Suprapubic skin (tissue), 4 donors: ENCODE results near the gene VRK3. TPM values are rescaled to one million over a fixed set of nuclear protein-coding genes. Genes with fewer than 3 reads are reported as not detected.

Experiments used
- DNase-seq, 2 donors: peaks; one replicate each; pipeline ENCODE4 v3.0.0-alpha.2; 2019; ENCODE audit warnings: low spot score in 2 of 2
- H3K27ac ChIP-seq: fragments of 200-600 bp; sonication (generic); one replicate; pipeline ENCODE4 v1.5.1; 2019
- H3K27me3 ChIP-seq: fragments of 200-600 bp; sonication (generic); one replicate; pipeline ENCODE4 v1.5.1; 2019
- H3K36me3 ChIP-seq: fragments of 200-600 bp; sonication (generic); one replicate; pipeline ENCODE4 v1.5.1; 2019
- H3K4me1 ChIP-seq: fragments of 200-600 bp; sonication (generic); one replicate; pipeline ENCODE4 v1.5.1; 2019
- H3K4me3 ChIP-seq: fragments of 200-600 bp; sonication (generic); one replicate; pipeline ENCODE4 v1.5.1; 2019; ENCODE audit warnings: mild to moderate bottlenecking
- H3K9me3 ChIP-seq: fragments of 200-600 bp; sonication (generic); one replicate; pipeline ENCODE4 v1.5.1; 2019
- EP300 ChIP-seq: sonication (generic); formaldehyde crosslinking; IDR thresholded peaks from one replicate; pipeline ENCODE4 v1.6.1; 2017; ENCODE audit warnings: antibody characterized with exemption
- POLR2A ChIP-seq, 2 donors: fragments of 450-650 bp; IDR thresholded peaks; one replicate each; pipeline ENCODE4 v1.6.1; 2017; ENCODE audit warnings: antibody characterized with exemption in 2 of 2, mild to moderate bottlenecking in 2 of 2, moderate library complexity in 2 of 2
- POLR2AphosphoS5 ChIP-seq, 3 donors: sonication (generic); formaldehyde crosslinking; IDR thresholded peaks; one replicate each; pipeline ENCODE4 v1.6.1; 2017; ENCODE audit warnings: antibody characterized with exemption in 3 of 3
- WGBS: methylation state at CpG from one replicate; pipeline ENCODE4 v1.1.5; 2018; 5-methylcytosine and 5-hydroxymethylcytosine counted together
- total RNA-seq, 4 donors: library from RNA; depleted of rRNA; stranded (reverse); fragments of >200 nt; gene quantifications; one replicate each; pipeline ENCODE4 v1.1.0, GENCODE V29; 2016
- TF ChIP-seq, protein P1 (sequence below), 2 donors: fragments of 200-600 bp in 1 of 2; fragments of 450-650 bp in 1 of 2; sonication (generic) in 1 of 2; IDR thresholded peaks; one replicate each; pipeline ENCODE4 v1.5.1; 2016 to 2019; ENCODE audit warnings: antibody characterized with exemption in 2 of 2, mild to moderate bottlenecking in 1 of 2, moderate library complexity in 1 of 2

The VRK3 gene
- total RNA-seq, 4 donors from 2014 or later, result 21.8 to 53.6 (median 35.8) TPM

DNA sequence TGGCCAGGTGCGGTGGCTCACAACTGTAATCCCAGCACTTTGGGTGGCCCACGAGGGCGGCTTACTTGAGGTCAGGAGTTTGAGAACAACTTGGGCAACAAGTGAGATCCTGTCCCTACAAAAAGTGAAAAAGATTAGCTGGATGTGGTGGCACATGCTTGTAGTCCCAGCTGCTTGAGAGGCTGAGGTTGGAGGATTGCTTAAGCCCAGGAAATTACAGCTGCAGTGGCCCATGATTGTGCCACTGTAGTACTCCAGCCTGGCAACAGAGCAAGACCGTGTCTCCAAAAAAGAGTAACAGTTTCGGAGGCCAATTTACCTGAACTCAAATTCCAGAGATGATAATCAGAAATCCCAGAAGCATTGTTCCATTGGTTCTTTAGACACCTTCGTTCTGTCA, 5.1 kb upstream of the VRK3 start:
- no peak for DNase-seq
- H3K4me1 ChIP-seq, result peaks cover 17% of the 10 kb centered on the region
- WGBS, result 88% methylated on average over 6 of the region's 6 CpGs
- H3K27me3 ChIP-seq, result no peaks in the 10 kb centered on the region
- H3K9me3 ChIP-seq, result no peaks in the 10 kb centered on the region
- H3K4me3 ChIP-seq, result no peak overlapping the region
- TF ChIP-seq POLR2AphosphoS5 (IDR thresholded peaks at IDR 0.05) (no peak), EP300 (no peak), POLR2A (IDR thresholded peaks at IDR 0.05) (no peak)
- TF ChIP-seq, protein P1, sequence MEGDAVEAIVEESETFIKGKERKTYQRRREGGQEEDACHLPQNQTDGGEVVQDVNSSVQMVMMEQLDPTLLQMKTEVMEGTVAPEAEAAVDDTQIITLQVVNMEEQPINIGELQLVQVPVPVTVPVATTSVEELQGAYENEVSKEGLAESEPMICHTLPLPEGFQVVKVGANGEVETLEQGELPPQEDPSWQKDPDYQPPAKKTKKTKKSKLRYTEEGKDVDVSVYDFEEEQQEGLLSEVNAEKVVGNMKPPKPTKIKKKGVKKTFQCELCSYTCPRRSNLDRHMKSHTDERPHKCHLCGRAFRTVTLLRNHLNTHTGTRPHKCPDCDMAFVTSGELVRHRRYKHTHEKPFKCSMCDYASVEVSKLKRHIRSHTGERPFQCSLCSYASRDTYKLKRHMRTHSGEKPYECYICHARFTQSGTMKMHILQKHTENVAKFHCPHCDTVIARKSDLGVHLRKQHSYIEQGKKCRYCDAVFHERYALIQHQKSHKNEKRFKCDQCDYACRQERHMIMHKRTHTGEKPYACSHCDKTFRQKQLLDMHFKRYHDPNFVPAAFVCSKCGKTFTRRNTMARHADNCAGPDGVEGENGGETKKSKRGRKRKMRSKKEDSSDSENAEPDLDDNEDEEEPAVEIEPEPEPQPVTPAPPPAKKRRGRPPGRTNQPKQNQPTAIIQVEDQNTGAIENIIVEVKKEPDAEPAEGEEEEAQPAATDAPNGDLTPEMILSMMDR (IDR thresholded peaks at IDR 0.05), result no peak
- H3K36me3 ChIP-seq, result peaks cover 49% of the 10 kb centered on the region
- no peak overlapping the region for H3K27ac ChIP-seq

DNA sequence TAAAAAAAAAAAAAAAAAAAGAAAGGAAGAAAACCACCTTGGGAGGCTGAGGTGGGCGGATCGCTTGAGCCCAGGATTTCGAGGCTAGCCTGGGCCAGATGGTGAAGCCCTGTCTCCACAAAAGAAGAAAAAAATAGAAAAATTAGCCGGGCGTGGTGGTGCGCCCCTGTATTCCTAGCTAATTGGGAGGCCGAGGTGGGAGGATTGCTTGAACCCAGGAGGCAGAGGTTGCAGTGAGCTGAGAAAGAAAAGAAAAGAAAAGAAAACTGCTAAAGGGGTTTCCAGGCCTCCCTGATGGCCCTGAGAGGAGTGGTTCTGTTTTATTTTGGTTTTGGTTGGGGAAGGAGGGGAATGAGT, 1.4 kb upstream of the VRK3 start:
- DNase-seq, result no peak
- TF ChIP-seq POLR2A (IDR thresholded peaks at IDR 0.05) (no peak), POLR2AphosphoS5 (IDR thresholded peaks at IDR 0.05) (no peak), EP300 (no peak)
- TF ChIP-seq, protein P1 (IDR thresholded peaks at IDR 0.05), result no peak
- H3K9me3 ChIP-seq, result no peaks in the 10 kb centered on the region
- no peaks in the 10 kb centered on the region for H3K27me3 ChIP-seq
- H3K36me3 ChIP-seq, result peaks cover 12% of the 10 kb centered on the region
- 89% methylated on average over 7 of the region's 7 CpGs for WGBS
- H3K4me1 ChIP-seq, result peaks cover 32% of the 10 kb centered on the region
- H3K27ac ChIP-seq, result no peak overlapping the region
- H3K4me3 ChIP-seq, result peak overlapping the region; percentile 80

DNA sequence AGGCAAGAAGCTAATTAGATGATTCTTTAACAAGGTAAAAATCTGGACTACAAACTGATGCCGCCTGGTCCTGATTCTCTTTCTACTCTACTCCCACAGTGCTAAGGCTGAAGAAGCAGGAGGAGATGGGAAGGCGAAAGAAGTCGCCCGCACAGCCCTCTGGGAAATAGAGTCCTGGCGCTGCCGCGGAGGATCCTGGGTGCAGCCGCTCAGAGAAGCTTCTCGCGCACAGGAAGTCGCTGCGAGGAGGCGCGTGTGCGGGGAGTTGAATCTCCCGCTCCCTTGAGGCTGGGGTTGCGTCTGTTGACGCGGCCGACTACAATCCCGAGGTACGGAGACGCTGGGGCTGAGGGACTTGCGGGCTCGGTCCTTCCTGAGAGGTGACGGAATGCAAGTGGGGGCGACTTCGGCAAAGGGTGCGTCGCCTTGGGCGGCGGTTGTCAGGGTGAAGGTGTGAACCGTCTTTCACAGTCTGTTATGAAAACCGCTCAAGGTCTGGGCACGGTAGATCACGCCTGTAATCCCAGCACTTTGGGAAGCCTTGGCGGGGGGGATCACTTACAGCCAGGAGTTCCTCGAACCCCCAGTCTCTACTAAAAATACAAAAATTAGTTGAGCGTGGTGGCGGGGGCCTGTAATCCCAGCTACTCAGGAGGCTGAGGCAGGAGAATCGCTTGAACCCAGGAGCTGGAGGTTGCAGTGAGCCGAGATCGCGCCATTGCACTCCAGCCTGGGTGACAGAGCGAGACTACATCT, 800 bp upstream of the VRK3 start, which contains the start of gene ZNF473:
Gene ZNF473 (plus strand): TSS at position 212 of the 756 bp plus-strand sequence. CDS start 5,078 bp downstream, outside the sequence.
- Histone ChIP-seq H3K27me3 (no peaks in the 10 kb centered on the region), H3K4me3 (peak within 1 kb of the TSS; percentile 80), H3K36me3 (peaks cover 13% of the 10 kb centered on the region), H3K27ac (peak within 1 kb of the TSS; percentile 87), H3K4me1 (peaks cover 32% of the 10 kb centered on the region), H3K9me3 (no peaks in the 10 kb centered on the region)
- WGBS, result 18% methylated on average over 32 of the region's 45 CpGs
- DNase-seq, result peak; percentile 97
- TF ChIP-seq POLR2A (IDR thresholded peaks at IDR 0.05) (peak in 1 of 2 donors; percentile 48), POLR2AphosphoS5 (IDR thresholded peaks at IDR 0.05) (peak in 2 of 3 donors; percentile 10 to 68), EP300 (no peak)
- TF ChIP-seq, protein P1 (IDR thresholded peaks at IDR 0.05), result no peak

DNA sequence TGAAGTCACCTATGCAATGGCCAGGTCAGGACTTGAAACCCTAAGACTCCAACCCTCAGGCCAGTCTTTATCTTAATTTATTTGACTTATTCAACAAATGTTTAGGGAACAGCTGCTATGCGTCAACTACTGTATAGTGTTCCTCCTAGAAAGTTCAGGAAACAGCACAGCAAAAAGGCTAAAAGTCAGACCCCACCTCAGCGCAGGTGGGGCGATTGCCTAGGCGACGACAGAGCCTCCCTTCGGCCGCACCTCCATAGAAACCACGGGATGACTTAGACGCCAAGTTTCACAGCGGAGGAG, 502 bp downstream of the VRK3 start:
- H3K4me1 ChIP-seq, result peaks cover 32% of the 10 kb centered on the region
- TF ChIP-seq, protein P1 (IDR thresholded peaks at IDR 0.05), result no peak
- TF ChIP-seq POLR2AphosphoS5 (IDR thresholded peaks at IDR 0.05), result no peak
- TF ChIP-seq POLR2A (IDR thresholded peaks at IDR 0.05), result no peak
- no peak for TF ChIP-seq EP300
- peak overlapping the region; percentile 87 for H3K27ac ChIP-seq
- no peak for DNase-seq
- WGBS, result 0% methylated on average over 10 of the region's 10 CpGs
- H3K27me3 ChIP-seq, result no peaks in the 10 kb centered on the region
- peak overlapping the region; percentile 80 for H3K4me3 ChIP-seq
- peaks cover 17% of the 10 kb centered on the region for H3K36me3 ChIP-seq
- no peaks in the 10 kb centered on the region for H3K9me3 ChIP-seq

DNA sequence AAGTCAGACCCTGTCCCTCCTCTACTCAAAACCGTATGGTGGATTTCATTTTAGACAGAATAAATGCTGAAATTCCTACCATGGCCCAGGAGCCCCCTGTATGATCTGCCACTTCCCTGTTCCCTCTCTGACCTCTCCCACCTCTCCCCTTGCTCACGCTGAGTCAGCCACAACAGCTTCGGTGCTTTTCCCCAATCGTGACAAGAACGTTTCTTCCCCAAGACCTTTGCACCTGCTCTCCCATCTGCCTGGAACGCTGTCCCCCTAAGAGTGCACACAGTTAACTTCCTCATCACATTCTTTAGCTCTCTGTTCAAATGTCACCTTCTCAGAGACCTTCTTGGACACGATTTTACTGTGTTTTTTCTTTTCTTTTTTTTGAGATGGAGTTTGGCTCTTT, 2.3 kb downstream of the VRK3 start:
- no peak for DNase-seq
- H3K4me1 ChIP-seq, result peaks cover 32% of the 10 kb centered on the region
- H3K27ac ChIP-seq, result no peak overlapping the region
- 90% methylated on average over 7 of the region's 7 CpGs for WGBS
- H3K27me3 ChIP-seq, result no peaks in the 10 kb centered on the region
- H3K36me3 ChIP-seq, result peaks cover 30% of the 10 kb centered on the region
- H3K4me3 ChIP-seq, result no peak overlapping the region
- TF ChIP-seq POLR2AphosphoS5 (IDR thresholded peaks at IDR 0.05) (no peak), POLR2A (IDR thresholded peaks at IDR 0.05) (no peak), EP300 (no peak)
- TF ChIP-seq, protein P1 (IDR thresholded peaks at IDR 0.05), result no peak
- no peaks in the 10 kb centered on the region for H3K9me3 ChIP-seq
